Measurements from ENCODE around the gene LRRTM3. TPM values are rescaled to one million over a fixed set of nuclear protein-coding genes. Genes with fewer than 3 reads are reported as not detected.

Gene LRRTM3
- total RNA-seq, 3 donors from 2014 or later, result not detected

GRCh38 chr10:66917104-66917503, 8.7 kb upstream of the LRRTM3 start:
- Histone ChIP-seq H3K27ac (no peak overlapping the region), H3K4me3 (no peak overlapping the region), H3K4me1 (no peaks in the 10 kb centered on the region), H3K36me3 (no peaks in the 10 kb centered on the region), H3K9me3 (no peaks in the 10 kb centered on the region), H3K27me3 (no peaks in the 10 kb centered on the region)
- TF ChIP-seq CTCF (IDR thresholded peaks at IDR 0.05), result no peak
- no peak for TF ChIP-seq POLR2A (IDR thresholded peaks at IDR 0.05)
- TF ChIP-seq POLR2AphosphoS5 (IDR thresholded peaks at IDR 0.05), result no peak
- no peak for DNase-seq (ENCODE audit: low spot score in 2 of 2)
- intact Hi-C loops (cut with DNase I; ENCODE audit: low total_unique reads), result no loop called here

DNA sequence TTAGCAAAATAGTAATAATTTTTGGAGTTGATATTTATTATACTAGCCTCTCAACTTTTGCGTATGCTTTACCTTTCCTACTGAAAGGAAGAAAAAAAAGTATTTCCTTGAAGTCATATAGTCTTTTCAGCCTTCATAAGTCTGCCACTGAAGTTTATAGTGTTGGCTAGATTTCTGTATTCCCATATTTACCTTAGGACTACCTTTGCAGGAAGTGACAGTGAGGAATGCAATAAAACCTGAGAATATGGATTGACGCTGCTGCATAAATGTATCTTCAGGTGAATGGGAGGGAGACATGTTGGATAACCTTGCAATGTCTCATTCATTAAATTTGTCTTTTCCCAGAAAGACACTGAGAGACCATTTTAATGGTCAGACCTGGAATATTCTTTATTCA, 6.6 kb upstream of the LRRTM3 start:
- intact Hi-C loops (cut with DNase I; ENCODE audit: low total_unique reads), result no loop called here
- Histone ChIP-seq H3K4me1 (no peaks in the 10 kb centered on the region), H3K9me3 (no peaks in the 10 kb centered on the region), H3K4me3 (no peak overlapping the region), H3K36me3 (no peaks in the 10 kb centered on the region), H3K27me3 (no peaks in the 10 kb centered on the region), H3K27ac (no peak overlapping the region)
- TF ChIP-seq POLR2A (IDR thresholded peaks at IDR 0.05) (no peak), POLR2AphosphoS5 (IDR thresholded peaks at IDR 0.05) (no peak), CTCF (IDR thresholded peaks at IDR 0.05) (no peak)
- DNase-seq (ENCODE audit: low spot score in 2 of 2), result no peak

DNA sequence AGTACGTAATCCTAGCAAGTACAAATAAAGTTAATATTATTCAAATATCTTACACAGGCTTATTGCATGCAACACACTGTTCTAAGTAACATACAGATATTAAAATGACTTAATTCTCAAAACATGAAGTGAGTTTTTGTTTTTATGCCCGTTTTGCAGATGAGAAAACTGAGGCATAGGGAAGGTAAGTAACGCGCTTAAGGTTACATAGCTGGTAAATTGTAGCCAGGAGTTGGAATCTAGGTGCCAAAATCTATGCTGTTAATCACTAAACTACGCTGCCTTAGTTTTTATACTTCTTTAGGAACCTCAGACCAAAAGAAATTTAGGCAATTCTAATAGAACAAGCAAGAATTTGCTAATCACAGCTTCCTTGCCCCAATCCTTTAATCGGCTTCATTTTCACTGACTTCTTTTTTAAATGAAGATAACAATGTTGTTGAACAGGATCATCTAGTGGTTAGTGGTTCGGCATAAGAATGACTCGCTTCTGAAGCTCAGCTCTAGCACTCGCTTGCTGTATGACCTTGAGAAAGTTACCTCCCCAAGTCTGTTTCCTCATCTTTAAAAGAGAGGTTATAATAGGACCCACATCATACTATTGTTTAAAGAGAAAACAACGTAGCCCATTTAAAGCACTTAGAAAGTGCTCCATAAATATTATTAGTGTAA, 1.0 kb upstream of the LRRTM3 start:
- Histone ChIP-seq H3K27me3 (peaks cover 0 to 39% of the 10 kb centered on the region in 2 donors), H3K36me3 (no peaks in the 10 kb centered on the region), H3K4me3 (no peak overlapping the region), H3K27ac (no peak overlapping the region), H3K9me3 (no peaks in the 10 kb centered on the region), H3K4me1 (no peaks in the 10 kb centered on the region)
- no peak for DNase-seq (ENCODE audit: low spot score in 2 of 2)
- TF ChIP-seq CTCF (IDR thresholded peaks at IDR 0.05), result no peak
- TF ChIP-seq POLR2A (IDR thresholded peaks at IDR 0.05), result no peak
- no peak for TF ChIP-seq POLR2AphosphoS5 (IDR thresholded peaks at IDR 0.05)
- intact Hi-C loops (cut with DNase I; ENCODE audit: low total_unique reads), result no loop called here

DNA sequence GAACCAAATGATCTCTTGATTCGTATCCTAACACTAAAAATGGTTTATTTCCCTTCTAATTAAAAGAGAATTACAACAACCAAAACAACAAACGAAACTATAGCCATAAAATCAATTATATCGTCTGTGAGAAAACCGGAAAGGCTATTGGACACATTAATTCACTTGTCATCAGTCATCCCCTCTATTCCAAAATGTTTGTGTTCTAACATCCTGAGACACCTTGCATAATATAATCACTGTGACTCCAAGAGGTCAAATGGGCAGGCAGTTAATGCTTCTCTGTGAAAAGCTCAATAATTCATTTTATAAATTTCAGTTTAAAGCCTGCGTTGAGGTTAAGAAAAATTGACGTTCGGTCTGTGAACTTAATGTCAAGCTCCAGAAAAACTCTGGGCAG, 463 bp upstream of the LRRTM3 start:
- no peaks in the 10 kb centered on the region for H3K36me3 ChIP-seq
- H3K4me1 ChIP-seq, result no peaks in the 10 kb centered on the region
- intact Hi-C loops (cut with DNase I; ENCODE audit: low total_unique reads), result no loop called here
- no peak for DNase-seq (ENCODE audit: low spot score in 2 of 2)
- no peak for TF ChIP-seq POLR2AphosphoS5 (IDR thresholded peaks at IDR 0.05)
- no peak for TF ChIP-seq CTCF (IDR thresholded peaks at IDR 0.05)
- no peak for TF ChIP-seq POLR2A (IDR thresholded peaks at IDR 0.05)
- H3K27ac ChIP-seq, result no peak overlapping the region
- H3K4me3 ChIP-seq, result no peak overlapping the region
- no peaks in the 10 kb centered on the region for H3K9me3 ChIP-seq
- peaks cover 0 to 45% of the 10 kb centered on the region in 2 donors for H3K27me3 ChIP-seq

GRCh38 chr10:66926841-66927240, 1.0 kb downstream of the LRRTM3 start:
- no peak for DNase-seq (ENCODE audit: low spot score in 2 of 2)
- intact Hi-C loops (cut with DNase I; ENCODE audit: low total_unique reads), result no loop called here
- TF ChIP-seq CTCF (IDR thresholded peaks at IDR 0.05) (no peak), POLR2A (IDR thresholded peaks at IDR 0.05) (no peak), POLR2AphosphoS5 (IDR thresholded peaks at IDR 0.05) (no peak)
- Histone ChIP-seq H3K27me3 (peaks cover 0 to 46% of the 10 kb centered on the region in 2 donors), H3K4me3 (no peak overlapping the region), H3K9me3 (no peaks in the 10 kb centered on the region), H3K27ac (no peak overlapping the region), H3K4me1 (no peaks in the 10 kb centered on the region), H3K36me3 (no peaks in the 10 kb centered on the region)
